ENCODE results near the gene ASB6.

The ASB6 gene

GRCh38 chr9:129641750-129642585 is at the start of gene ASB6:
ASB6 (minus strand) TSS chr9:129642151; CDS start chr9:129641999, 152 bp downstream.
- peak; percentile 76 for DNase-seq

DNA sequence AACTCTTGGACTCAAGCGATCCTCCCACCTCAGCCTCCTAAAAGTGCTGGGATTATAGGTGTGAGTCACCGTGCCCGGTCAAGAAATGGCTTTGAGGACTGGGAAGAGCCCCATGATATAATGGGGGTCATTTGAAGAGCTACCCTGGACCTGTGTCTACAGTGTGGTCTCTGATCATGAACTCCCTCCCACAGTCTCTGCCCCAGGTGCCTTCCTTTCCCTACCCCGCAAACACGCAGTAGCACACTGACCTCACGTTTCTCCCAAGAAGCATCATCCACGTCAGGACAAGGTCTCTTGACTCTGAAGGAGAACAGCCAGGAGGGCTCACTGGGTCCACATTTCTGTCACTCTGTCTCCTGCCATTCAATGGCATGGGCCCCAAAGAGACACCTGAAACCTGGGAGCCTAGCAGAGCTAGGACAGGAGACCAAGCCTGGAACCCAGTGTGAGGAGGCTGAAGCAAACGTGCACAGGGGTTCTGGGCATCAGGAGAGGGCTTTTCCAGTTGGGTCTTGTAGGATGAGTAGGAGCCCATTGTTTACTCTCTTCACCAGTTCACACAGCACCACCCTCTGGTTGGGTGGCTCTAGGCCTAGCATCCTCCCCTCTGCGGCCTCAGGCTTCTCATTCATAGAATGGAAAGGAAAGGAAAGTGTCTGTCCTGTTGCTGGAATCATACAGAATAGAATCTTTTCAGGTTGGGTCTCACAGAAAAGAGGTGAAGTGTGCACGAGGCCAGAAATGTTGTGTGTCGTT is 46.5 kb upstream of the ASB6 start:
- DNase-seq: no peak

GRCh38 chr9:129687391-129687790 is 45.4 kb upstream of the ASB6 start:
- no peak for DNase-seq

DNA sequence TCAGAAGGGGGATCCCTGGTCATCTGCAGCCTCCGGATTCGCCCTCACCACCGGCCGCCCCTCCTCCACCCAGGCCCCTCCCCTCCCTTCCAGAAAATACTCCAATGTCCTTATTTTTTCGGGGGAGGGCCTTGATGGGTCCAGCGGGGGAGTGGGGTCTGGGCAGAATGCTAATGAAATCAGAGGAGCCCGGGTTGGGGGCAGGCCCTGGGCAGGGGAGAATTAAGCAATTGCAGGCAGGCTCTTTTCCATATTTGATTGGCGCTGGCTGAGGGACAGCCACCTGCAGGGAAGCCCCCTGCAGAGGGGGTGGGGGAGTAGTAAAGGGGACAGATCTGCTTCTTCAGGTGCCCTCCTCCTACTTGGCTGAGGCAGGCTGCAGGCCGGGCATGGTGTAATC is 44.8 kb upstream of the ASB6 start:
- no peak for DNase-seq

DNA sequence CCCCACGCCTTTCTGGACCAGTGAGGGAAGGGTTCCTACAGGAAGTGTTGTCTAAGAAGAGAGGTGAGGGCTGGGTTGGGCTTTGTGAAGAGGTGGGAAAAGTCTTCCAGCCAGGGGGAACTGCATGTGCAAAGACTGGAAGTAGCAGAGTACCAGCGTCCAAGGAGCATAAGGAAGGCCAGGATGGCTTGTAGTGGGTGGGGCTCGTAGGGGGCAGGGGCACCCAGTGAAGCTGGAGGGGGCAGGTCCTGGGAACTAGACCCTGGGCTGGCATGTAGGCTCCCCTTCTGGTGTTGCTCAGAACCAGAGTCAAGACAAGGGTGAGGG is 43.9 kb upstream of the ASB6 start:
- DNase-seq: no peak

GRCh38 chr9:129685220-129685932 is 43.4 kb upstream of the ASB6 start:
- DNase-seq: no peak

DNA sequence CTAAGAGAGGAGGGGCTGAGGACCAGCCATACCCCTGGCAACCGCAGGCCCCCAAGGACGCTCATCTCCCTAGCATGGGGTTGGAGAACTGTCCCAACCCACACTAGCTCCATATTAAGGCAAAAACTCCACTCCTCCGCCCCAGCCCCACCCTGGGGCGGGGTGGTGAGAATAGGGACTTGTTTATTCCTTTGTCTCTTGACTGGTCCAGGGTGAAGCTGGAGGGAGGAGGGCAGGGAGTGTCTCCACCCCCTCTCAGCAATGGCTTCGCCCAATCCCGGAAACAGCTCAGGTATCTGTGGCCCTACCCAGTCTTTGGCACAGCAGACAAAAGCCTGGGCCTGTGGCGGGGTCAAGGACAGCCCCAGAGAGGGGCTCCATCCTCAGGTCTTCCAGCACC is 40.4 kb upstream of the ASB6 start:
- no peak for DNase-seq

DNA sequence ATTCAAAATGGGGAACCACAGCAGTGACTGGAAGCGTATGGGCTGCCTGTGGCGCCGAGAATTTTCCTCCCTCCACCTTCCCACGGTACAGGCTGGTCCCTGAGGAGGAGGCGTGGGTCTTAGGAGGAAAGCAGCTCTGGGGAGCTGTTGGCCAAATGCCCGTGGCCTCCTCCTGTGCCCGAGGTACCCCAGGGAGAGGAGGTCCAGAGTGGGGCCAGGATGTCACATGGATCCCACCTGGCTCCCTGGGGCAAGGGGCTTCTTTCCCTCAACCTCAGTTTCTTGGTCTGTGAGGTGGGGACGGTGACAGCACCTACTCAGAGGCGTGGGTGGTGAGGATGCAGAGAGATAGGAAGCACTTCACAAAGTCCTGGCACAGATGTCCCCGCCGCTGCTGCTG is 40.0 kb upstream of the ASB6 start:
- no peak for DNase-seq

DNA sequence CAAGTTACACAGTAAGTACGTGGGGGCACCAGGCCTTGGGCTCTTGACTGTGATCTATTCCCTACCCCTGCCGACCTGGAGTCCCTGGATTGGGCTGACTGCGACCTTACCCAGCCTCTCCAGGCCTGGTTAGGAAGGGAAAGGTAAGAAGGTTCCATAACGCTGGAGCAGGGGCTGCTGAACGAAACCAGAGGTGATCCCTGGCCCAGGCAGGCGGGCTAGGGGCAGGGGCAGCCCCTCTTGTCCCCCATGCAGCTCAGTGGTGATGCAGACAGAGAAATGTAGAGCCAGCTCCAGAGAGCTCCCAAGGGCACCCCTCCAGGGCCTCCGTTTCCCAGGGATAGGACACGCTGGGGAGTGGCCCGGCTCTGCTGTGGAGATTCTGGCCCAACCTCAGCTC is 37.6 kb upstream of the ASB6 start:
- no peak for DNase-seq

DNA sequence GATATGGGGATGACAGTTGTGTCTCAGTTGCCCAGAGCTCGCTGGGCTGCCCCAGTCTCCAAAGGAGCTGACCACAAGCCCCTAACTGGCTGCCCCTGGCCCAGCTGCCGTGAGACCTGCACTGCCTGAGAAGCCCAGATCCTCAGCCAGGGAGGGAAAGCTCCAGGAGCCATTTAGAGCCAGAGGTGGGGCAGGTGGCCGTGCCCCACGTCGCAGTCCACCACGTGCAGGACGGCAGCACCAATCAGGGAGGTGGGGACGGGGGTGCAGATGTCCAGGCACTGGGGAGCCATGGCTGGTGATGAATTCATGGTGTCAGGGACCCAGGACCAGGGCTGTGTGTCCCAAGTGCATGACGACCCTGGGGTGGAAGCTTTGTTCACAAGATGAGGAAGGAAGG is 36.9 kb upstream of the ASB6 start:
- no peak for DNase-seq

DNA sequence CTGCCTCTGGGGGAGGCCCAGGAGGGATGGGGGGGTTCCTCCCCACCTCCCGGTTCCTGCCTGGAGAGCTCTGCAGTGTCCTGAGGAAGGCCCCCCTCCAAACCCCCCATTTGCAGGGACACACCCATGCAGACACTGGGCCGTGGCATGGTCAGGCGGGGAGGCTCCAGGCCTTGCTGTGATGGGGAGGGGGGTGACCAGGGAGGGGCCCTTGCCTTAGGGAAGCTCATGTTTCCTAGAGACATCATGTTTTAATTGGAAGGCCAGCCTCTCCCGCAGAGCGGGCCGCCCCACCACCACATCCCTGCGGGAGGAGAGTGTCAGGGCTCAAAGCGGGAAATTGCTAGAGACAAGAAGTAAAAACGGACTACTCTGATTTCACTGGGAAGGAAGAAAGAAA is 35.5 kb upstream of the ASB6 start:
- DNase-seq: no peak

GRCh38 chr9:129676975-129677374 is 35.0 kb upstream of the ASB6 start:
- no peak for DNase-seq

DNA sequence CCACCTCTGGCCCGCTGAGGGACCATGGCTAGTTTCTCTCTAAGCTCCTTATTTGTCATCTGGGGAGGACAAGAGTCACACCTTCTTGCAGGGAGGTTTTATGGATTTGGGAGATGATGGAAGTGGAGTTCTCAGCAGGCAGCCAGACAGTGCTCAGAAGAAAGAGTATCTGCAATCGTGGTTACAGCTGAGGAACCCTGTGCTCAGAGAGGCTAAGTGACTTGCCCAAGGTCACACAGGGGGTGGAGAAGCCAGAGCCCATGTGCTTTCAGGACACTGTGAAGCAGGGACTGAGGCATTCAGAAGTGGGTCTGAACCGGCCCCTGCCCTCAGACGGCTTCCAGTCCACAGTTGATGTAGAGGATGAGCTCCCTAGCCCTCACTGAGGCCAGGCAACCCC is 34.3 kb upstream of the ASB6 start:
- no peak for DNase-seq

- DNase-seq: no peak
Observed at GRCh38 chr9:129675620-129676019, 33.7 kb upstream of the ASB6 start.

GRCh38 chr9:129674229-129674628 is 32.3 kb upstream of the ASB6 start:
- DNase-seq: no peak

DNA sequence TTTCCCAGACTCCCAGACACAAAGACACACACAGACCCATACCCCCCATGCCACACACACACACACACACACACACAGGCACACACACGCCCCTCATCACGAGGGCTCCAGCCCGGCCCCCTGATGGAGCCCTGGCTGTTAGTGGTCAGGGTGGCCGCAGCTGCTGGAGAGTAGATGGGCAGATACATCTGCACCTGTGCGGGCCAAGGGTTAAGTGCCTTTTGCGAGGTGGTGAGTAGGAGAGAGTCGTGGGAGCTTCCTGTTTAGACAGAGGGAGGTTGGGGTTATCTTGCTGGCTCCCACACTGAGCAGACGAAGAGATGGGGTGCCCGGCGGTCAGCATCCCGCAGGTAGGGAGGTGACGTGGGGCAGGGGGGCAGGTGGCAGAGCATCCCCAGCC is 31.7 kb upstream of the ASB6 start:
- DNase-seq: no peak

DNA sequence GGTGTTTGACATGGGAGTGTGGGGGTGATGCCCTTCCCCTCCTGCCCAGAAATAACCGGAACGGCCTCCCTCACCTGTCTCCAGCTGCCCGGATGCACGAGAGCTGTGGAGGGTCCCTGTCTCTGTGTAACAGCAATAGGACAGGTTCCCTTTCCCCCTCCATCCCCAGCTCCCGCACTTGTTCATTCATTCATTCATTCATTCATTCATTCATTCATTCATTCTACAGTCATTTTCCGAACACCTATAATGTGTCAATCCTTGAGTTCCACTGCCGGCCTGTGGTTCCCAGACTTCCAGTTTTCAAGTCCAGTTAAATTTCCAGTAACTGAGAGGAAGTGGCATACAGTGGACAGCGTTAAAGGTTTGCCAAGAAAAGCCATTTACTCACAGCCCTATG is 30.8 kb upstream of the ASB6 start:
- DNase-seq: no peak

DNA sequence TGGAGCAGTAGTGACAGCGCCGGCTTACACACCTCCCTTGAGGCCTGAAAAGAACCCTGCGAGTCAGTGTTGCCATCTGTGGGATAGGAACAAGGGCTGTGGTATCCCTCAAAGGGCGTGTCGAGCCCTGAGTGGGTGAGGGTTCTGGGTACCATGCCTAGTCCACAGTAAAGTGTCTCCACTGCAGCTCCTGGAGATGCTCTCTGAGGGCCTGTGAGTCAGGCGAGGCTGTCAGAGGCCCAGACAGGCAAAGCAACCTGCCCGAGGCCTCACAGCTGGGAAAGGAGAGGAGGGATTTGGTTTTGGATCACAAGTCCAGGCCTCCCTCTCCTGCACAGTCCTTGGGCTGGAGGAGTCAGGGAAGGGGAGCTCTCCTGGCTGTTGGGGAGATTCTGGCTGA is 29.6 kb upstream of the ASB6 start:
- DNase-seq: no peak

DNA sequence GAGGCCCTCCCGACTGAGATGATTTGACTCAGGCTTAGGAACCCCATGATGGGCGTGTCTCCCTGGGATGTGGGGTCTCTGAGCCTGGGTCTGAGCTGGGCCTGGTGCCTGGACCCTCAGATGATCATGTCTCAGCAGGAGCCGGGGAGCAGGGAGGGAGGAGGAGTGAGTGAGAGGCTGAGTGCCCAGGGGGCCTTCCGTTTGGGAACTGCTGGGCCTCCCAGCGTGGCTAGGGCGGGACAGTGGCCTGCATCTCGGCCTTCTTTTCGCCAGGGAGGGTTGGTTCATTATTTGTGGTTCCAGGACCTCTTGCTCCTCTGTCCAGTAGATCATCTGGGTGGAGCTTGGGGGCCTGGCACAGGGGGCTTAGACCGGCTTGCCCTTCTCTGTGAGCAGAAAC is 29.1 kb upstream of the ASB6 start:
- no peak for DNase-seq

- no peak for DNase-seq
Observed at GRCh38 chr9:129669946-129670345, 28.0 kb upstream of the ASB6 start.

DNA sequence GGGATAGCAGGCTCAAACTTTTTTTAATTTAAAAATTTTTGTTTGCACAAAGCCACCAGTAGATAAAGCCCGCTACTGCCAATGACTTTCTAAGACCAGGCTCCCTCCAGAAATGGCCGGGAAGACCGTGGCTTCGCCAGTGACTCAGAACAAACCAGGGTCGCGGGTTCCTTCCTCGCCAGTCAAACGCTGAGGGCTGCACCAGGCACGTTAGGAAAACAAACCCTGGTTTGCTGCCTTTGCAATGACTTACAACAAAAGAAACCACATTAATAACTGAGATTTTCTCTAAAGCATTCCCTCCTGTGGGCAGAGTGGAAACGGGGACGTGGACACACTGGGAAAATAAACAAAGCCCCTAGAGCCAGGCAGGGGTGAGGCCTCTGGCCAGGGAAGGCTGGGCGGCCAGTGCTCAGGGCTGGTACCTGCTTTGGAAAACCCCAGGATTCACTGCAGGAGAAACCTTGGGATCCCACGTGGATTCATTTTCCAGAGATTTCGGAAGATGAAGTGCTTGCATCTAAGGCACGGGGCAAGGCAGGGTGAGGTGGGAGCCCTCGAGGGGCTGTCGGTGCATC is 27.3 kb upstream of the ASB6 start:
- DNase-seq: no peak

DNA sequence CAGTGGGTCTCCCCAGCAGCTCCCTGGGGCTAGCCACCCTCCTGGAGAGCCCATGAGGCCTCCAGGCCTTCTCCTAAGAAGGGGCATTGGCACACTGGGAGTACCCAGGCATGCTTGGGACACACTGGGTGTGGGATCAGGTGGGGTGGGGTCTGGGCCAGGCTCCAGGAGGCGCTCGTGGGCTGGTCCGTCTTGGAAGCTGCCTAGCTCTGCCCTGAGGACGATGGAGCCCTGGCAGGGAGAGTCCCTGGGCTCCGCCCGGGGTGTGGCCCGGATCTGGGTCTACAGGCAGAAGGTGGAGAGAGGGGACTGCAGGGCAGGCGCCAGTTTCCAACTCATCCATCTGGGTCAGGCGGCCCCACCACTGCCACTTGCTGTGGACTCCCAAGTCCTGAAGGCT is 25.9 kb upstream of the ASB6 start:
- DNase-seq: no peak

- DNase-seq: no peak
Observed at GRCh38 chr9:129667378-129667777, 25.4 kb upstream of the ASB6 start.

DNA sequence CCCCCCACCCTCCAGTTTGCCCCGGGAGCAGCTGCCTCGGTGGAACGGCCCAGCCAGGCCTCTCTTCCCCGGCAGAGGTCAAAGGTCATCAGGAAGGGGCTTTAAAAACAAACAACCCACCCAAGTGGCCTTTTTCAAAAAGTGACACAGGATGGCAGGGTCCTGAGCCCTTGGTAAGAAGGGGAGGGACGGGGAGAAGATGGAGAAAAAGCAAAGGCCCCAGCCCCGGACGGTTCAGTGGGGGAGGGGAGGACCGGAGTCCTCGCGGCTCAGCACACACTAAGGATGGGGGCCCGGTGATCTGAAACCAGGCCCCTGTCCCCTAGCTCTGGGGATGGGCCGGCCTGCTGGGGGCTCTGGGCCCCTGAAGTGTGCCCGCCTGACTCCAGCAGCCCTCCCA is 24.6 kb upstream of the ASB6 start:
- no peak for DNase-seq

Data from NCI-H1417 treated with DMSO at 0.1 percent for 48 hours (cell line).